K562 (cell line): ENCODE data around the gene OR4B1. TPM values are rescaled to one million over a fixed set of nuclear protein-coding genes. Genes with fewer than 3 reads are reported as not detected.

ENCODE experiments used
- ATAC-seq: fragments of 200-7000 bp; cut with Tn5 transposase; 3 replicates; pipeline ENCODE4 v1.9.1; 2020; ENCODE audit warnings: moderate library complexity
- BruUV-seq: library from RNA; stranded (reverse); fragments of 400-500 nt; replicated peaks from 2 replicates; lab custom pipeline; 2021; lab: Mats Ljungman, UMichigan
- CTCF ChIA-PET: fragments of 300-600 bp; formaldehyde crosslinking; extraction: SDS; loops from one replicate; lab custom pipeline; 2021; ENCODE audit warnings: low intra/inter-chr PET ratio; lab: Yijun Ruan, JAX
- POLR2A ChIA-PET: fragments of 300-600, 350-650 bp; sonication (Branson Sonifier 250); formaldehyde crosslinking; extraction: SDS; loops from one replicate; lab custom pipeline; 2021; ENCODE audit warnings: antibody characterized with exemption, inconsistent platforms; lab: Yijun Ruan, JAX
- DNase-seq, 4 experiments: peaks; one replicate each; pipeline versions ENCODE4 v3.0.0 to v3.0.0-alpha.2; 2011 to 2018; ENCODE audit warnings: low spot score in 3 of 4, mixed read lengths in 3 of 4; ENCODE audit errors: extremely low read depth in 1 of 4
- FAIRE-seq: peaks from 2 replicates; lab custom pipeline; 2011; peaks lifted over from hg19 to GRCh38; lab: Jason Lieb, UNC
- H2AFZ ChIP-seq: 2 replicates; pipeline ENCODE4 v1.6.0; 2011; ENCODE audit warnings: low read depth, low read length, control low read depth, inconsistent platforms
- H3K27ac ChIP-seq: fragments of 200-600 bp; 3 replicates; pipeline ENCODE4 v1.8.0; 2011; ENCODE audit warnings: low read depth, mild to moderate bottlenecking, control low read depth, inconsistent platforms, low read length, moderate library complexity, mixed read lengths; ENCODE audit errors: extremely low read depth
- H3K27me3 ChIP-seq, 2 experiments: fragments of 300-600 bp in 1 of 2; 2 replicates in 1 of 2; 3 replicates in 1 of 2; pipeline versions ENCODE4 v1.6.0 to v1.8.0; 2011; ENCODE audit warnings: inconsistent platforms in 2 of 2, low read length in 2 of 2, mild to moderate bottlenecking in 1 of 2, mixed read lengths in 1 of 2, moderate library complexity in 1 of 2; ENCODE audit not compliant: control insufficient read depth in 2 of 2, insufficient read depth in 2 of 2
- H3K36me3 ChIP-seq: fragments of 300-600 bp; 3 replicates; pipeline ENCODE4 v1.8.0; 2011; ENCODE audit warnings: mild to moderate bottlenecking, low read length, inconsistent platforms; ENCODE audit not compliant: control insufficient read depth, insufficient read depth
- H3K4me1 ChIP-seq, 2 experiments: fragments of 200-600 bp in 1 of 2; replicated peaks in 1 of 2; 2 replicates in 1 of 2; 3 replicates in 1 of 2; pipeline versions ENCODE4 v1.5.1 to v1.8.0; 2011; ENCODE audit warnings: inconsistent platforms in 2 of 2, low read length in 2 of 2, mild to moderate bottlenecking in 1 of 2, mixed read lengths in 1 of 2, moderate library complexity in 1 of 2; ENCODE audit not compliant: control insufficient read depth in 2 of 2, insufficient read depth in 2 of 2
- H3K4me2 ChIP-seq: 2 replicates; pipeline ENCODE4 v1.6.1; 2011; ENCODE audit warnings: low read length, control low read depth, inconsistent platforms, mixed read lengths; ENCODE audit not compliant: insufficient read depth
- H3K4me3 ChIP-seq: fragments of 200-600 bp; sonication (generic), shearing (Covaris generic); 2 replicates; pipeline ENCODE4 v1.5.1; 2016; ENCODE audit warnings: control low read depth, inconsistent platforms
- H3K79me2 ChIP-seq: fragments of 200-600 bp; 3 replicates; pipeline ENCODE4 v1.8.0; 2011; ENCODE audit warnings: low read length, inconsistent platforms; ENCODE audit not compliant: control insufficient read depth, insufficient read depth
- H3K9ac ChIP-seq, 2 experiments: 2 replicates each; pipeline versions ENCODE4 v1.6.0 to v1.6.1; 2011; ENCODE audit warnings: low read depth in 2 of 2, low read length in 2 of 2, control low read depth in 1 of 2, inconsistent platforms in 1 of 2, mild to moderate bottlenecking in 1 of 2, mixed read lengths in 1 of 2; ENCODE audit not compliant: insufficient read depth in 1 of 2
- H3K9me1 ChIP-seq: one replicate; pipeline ENCODE4 v1.6.0; 2011; ENCODE audit warnings: inconsistent platforms, mild to moderate bottlenecking, low read length, moderate library complexity; ENCODE audit not compliant: control insufficient read depth, insufficient read depth
- H3K9me3 ChIP-seq: replicated peaks from 2 replicates; pipeline ENCODE4 v1.5.1; 2011; ENCODE audit warnings: low read depth, low read length, inconsistent platforms; ENCODE audit not compliant: control insufficient read depth, insufficient read depth
- H4K20me1 ChIP-seq: replicated peaks from 2 replicates; pipeline ENCODE4 v1.6.1; 2011; ENCODE audit warnings: low read length, inconsistent platforms, mixed read lengths; ENCODE audit not compliant: control insufficient read depth, insufficient read depth
- BMI1 ChIP-seq: fragments of 150-350 bp; IDR thresholded peaks from 2 replicates; pipeline ENCODE4 v1.6.1; 2014; ENCODE audit warnings: low read length
- MAFF ChIP-seq: IDR thresholded peaks from 2 replicates; pipeline ENCODE4 v1.6.1; 2012; ENCODE audit warnings: low read length, improper control_type of control experiment
- ZKSCAN3 ChIP-seq: fragments of 250-450 bp; sonication (Bioruptor Pico); IDR thresholded peaks from 2 replicates; pipeline ENCODE4 v1.4.0; 2020
- ZNF398 ChIP-seq: fragments of 250-450 bp; sonication (Bioruptor Pico); IDR thresholded peaks from 2 replicates; pipeline ENCODE4 v1.8.0; 2021; ENCODE audit warnings: moderate library complexity, mild to moderate bottlenecking, inconsistent platforms
- WGBS: fragments of 100-300 bp; shearing (Covaris generic); methylation state at CpG from one replicate; pipeline ENCODE4 v1.1.6; 2016; ENCODE audit warnings: low coverage, mixed read lengths; ENCODE audit not compliant: insufficient coverage; ENCODE audit errors: missing lambda C conversion rate; 5-methylcytosine and 5-hydroxymethylcytosine counted together
- in situ Hi-C: fragments of 300-500 bp; cut with MboI; formaldehyde crosslinking; loops from 4 replicates; pipeline ENCODE4 v1.15.0; 2018; ENCODE audit warnings: inconsistent platforms, mixed read lengths
- intact Hi-C: fragments of 100-400 bp; cut with micrococcal nuclease; formaldehyde crosslinking; loops from 2 replicates; pipeline ENCODE4 v1.14.2; 2022
- polyA plus RNA-seq, 8 experiments: library from polyadenylated mRNA; depleted of rRNA in 4 of 8; stranded (reverse) in 5 of 8; unstranded in 3 of 8; fragments of >200 nt; fragmentation: Nextera tagmentation in 2 of 8; fragmentation: Illumina TruSeq in 1 of 8; extraction: Ambion mirVana in 2 of 8; extraction: Trizol in 1 of 8; gene quantifications; 2 replicates each; pipeline versions ENCODE4 v1.2.1 to v1.2.3, GENCODE V29; 2011 to 2014; ENCODE audit warnings: inconsistent platforms in 1 of 8, missing spikeins in 1 of 8
- total RNA-seq, 7 experiments: library from RNA; depleted of rRNA in 6 of 7; stranded (reverse); fragments of >200 nt in 6 of 7; fragmentation: Illumina TruSeq in 2 of 7; extraction: Trizol in 2 of 7; gene quantifications; 2 replicates each; pipeline versions ENCODE4 v1.2.1 to v1.2.3, GENCODE V29; 2011 to 2021; ENCODE audit warnings: low replicate concordance in 1 of 7

Gene OR4B1
- total and polyA plus RNA-seq, 9 of the 15 experiments (the other 6 are each of a cell fraction or from before 2014, with no cell fraction given): not detected

- H2AFZ ChIP-seq: no peak overlapping the region
- H3K79me2 ChIP-seq: no peaks in the 10 kb centered on the region
- FAIRE-seq (no peak), ATAC-seq (no peak), DNase-seq (no peak)
- no peak overlapping the region for H3K27ac ChIP-seq
- POLR2A ChIA-PET: interaction anchor here (0.6 kb wide), 2 partner anchors 13 to 894 kb away, joined by 3 read pairs; no protein-coding TSS in a partner anchor
- no peaks in the 10 kb centered on the region for H3K4me1 ChIP-seq
- in situ Hi-C loops: no loop called here
- no TSS peak for BruUV-seq
- no peaks in the 10 kb centered on the region for H4K20me1 ChIP-seq
- CTCF ChIA-PET: no interaction called here
- no peak overlapping the region for H3K4me2 ChIP-seq
- peaks cover 0 to 12% of the 10 kb centered on the region in 2 experiments; a peak in 2 of 5 replicates for H3K27me3 ChIP-seq
- H3K9me3 ChIP-seq: no peaks in the 10 kb centered on the region
- H3K36me3 ChIP-seq: no peaks in the 10 kb centered on the region
- no peak overlapping the region for H3K9ac ChIP-seq
- intact Hi-C loops: no loop called here
- 4% methylated on average over 4 of the region's 4 CpGs for WGBS
- no peaks in the 10 kb centered on the region for H3K9me1 ChIP-seq
- no peak overlapping the region for H3K4me3 ChIP-seq
- no peak for TF ChIP-seq ZNF398 (CRISPR knock-in tag)
- TF ChIP-seq BMI1: no peak
- no peak for TF ChIP-seq MAFF
- no peak for TF ChIP-seq ZKSCAN3 (CRISPR knock-in tag)
- TF ChIP-seq, all 486 proteins: peak for 0
Observed at GRCh38 chr11:48177661-48178060, 38.9 kb upstream of the OR4B1 start.
